EH (cell line): ENCODE data around the gene ABCC1.
"Not testable (repeated sequence)": the region's sequence is repeated elsewhere in the genome, so short reads cannot be mapped to it uniquely, and the experiment has no call there.

Experiments
- DNase-seq: peaks from one replicate; pipeline ENCODE4 v3.0.0-alpha.2; 2015; ENCODE audit warnings: low read depth

The ABCC1 gene

DNA sequence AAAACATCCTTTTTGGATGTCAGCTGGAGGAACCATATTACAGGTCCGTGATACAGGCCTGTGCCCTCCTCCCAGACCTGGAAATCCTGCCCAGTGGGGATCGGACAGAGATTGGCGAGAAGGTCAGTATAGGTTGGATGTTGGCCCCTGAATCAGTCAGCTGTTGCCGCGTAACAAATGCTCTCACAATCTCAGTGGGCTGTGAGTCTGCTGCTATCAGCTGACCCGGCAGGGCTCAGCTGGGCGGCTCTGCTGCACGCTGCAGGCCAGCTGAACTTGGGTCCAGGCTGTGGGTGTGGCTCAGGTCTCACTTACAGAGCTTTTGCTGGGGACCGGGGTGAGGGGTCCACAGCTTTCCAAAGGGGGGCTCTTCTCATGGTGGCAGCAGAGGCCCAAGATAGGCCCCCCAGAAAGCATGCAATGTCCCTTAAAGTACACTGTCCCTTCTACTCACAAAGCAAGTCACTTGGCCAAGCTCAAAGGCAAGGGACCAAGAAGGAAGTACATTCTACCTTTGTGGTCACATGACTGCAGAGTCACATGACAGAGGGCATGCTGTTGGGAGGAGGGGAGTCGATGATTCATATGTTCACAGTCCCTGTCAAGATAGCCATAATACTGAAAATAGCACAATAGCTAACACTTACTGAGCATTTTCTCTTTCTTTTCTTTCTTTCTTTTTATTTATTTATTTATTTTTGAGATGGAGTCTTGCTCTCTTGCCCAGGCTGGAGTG is 134.2 kb downstream of the ABCC1 start:
- DNase-seq, result peak; percentile 31

- DNase-seq, result no peak
Observed at GRCh38 chr16:16084874-16085273, 135.5 kb downstream of the ABCC1 start.

GRCh38 chr16:16086653-16087446 is 137.4 kb downstream of the ABCC1 start:
- no peak for DNase-seq

DNA sequence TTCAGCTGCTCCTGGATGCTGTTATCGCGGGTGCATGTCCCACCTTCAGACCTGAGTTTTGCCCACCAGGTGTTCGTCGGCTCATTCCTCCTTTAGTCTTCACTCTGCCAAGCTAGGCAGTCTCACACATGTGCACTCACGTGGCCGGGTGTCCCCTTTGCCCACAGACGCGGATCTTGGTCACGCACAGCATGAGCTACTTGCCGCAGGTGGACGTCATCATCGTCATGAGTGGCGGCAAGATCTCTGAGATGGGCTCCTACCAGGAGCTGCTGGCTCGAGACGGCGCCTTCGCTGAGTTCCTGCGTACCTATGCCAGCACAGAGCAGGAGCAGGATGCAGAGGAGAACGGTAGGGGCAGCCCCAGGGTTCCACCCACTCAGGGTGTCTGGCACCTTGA is 140.8 kb downstream of the ABCC1 start:
- DNase-seq, result no peak

DNA sequence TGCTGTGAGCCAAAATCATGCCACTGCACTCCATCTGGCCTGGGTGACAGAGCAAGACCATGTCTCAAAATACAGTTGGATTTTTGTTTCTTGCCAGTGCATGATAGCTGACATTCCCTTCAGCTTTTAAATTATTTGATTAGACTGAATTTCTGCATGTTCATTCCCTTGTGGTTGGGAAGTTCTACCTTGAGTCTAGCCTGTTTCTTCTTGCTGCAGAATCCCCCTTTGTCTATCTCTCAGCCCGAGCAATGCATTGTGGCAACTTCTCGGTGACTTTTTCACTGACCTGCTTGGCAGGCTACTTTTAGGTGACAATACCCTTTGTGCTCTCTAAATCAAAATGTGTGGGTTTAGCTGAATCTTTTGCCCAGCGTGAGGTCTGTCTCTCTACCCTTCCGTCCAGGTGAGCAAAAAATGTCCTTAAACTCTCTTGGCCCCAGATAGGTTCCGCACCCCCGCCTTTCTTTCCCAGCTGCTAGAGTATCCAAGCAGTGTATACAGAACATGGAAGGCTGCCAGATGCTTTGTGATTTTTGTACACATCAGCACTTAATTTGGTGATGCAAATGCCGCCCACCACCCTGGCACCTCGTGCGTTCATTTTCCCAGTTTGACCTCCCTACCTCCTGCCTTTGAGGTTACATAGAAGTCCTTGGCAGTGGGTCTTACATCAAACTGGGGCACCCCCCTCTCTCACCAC is 143.7 kb downstream of the ABCC1 start:
- DNase-seq, result peak; percentile 15

DNA sequence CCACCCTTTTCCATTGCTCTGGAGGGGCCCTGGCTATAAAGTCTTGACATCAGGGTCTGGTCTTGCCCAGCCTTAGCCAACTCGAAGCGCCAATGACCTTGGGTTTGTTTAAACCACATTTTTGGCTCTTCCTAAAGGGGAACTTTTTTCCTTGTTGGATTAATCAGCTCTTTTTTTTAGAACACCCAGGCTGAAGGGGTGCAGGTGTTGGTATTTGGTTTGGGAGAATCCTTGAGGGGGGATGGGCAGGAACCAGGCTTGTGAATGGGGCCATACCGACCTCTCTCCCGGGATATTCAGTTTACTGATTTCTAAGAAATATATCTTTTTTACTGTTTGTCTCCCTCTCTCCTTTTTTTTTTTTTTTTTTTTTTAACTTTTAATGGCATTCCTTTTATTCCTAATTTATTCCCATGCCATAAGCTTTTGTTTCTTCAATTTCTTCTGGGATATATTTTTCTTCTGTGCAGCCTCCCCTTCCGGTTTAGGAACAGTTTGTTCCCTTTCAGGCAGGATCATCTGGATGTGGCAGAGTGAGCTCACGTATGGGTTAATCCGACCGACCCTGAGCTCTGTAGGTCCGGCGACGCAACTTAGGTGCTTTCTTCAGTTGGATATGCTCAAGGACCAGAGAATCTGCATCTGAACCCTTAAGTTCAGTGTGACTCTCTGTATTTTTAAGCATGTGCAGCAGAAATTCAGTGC is 144.4 kb downstream of the ABCC1 start:
- no peak for DNase-seq

DNA sequence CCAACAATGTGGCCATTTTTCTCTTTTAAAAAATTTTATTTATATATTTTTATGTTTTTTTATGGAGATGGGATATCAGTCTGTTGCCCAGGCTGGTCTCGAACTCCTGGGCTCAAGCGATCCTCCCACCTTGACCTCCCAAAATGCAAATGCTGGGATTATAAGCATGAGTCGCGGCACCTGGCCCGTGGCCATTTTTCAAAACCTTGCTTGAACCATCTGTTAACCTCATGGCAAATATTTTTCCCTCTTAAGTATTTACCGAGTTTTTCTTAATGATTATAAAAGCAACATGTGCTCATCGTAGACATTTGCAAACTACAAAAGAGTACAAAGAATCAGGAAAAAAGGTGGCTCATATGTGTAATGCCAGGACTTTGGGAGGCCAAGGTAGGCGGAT is 146.2 kb downstream of the ABCC1 start:
- DNase-seq, result peak; percentile 51

DNA sequence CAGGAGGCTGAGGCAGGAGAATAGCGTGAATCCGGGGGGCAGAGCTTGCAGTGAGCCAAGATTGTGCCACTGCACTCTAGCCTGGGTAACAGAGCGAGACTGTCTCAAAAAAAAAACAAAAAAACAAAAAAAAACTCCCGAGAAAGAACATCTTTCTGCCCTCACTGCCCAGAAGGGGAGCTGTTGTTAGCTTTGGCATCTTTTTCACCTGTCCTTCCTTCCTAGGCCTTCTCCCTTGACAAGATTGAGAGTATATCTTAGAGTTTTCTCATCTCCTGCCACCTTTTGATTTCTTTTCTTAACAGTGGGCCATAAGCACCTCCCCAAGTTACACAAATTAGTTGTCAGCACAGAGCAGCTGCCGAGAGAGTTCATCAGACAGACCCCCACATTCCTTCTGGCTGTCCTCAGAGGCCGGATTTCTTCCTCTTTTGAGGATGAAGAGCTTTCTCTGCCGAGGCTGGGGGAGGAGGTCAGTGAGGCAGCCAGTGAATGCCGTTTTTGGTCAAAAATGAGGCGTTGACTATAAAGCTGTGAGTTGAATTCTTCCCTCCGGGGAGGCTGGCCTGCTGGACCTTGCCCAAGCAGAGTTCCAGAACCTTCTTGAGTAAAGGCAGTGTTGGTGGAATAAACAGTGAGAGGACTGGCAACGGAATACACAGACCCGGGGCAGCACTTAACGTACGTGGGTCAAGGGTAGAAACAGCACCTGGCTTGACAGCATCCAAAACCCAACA is 146.9 kb downstream of the ABCC1 start:
- DNase-seq, result peak; percentile 95

DNA sequence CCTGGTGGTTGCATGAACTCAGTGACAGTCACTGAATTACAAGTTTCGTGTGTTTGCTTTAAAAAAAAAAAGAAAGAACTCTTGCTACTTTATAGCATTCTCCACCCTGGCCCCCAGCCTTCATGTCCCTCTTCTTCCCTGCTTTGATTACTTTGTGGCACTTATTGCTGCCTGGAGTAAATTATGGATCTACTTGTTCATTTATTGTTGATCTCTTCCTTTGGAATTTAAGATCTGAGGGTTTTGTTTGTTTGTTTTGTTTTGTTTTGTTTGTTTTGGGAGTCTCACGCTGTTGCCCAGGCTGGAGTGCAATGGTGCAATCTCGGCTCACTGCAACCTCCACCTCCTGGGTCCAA is 147.4 kb downstream of the ABCC1 start:
- no peak for DNase-seq

DNA sequence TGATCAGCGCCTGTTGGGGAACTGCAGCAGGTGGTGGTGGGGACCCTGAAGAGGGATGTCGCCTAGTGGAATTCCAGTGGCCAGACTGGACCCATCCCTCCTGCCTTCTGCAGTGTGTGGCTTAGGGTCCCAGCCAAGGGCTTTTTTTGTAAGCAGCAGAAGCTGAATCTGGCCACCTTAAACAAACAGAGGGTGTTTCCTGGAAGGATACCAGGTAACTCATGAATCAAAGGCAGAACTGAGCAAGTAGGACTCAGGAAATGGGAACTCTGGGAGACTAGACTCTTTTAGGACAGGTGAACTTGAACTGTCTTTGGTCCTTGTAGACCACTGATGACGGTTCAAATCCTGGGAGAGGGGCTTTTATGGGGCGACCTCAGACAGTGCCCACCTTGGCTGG is 149.9 kb downstream of the ABCC1 start:
- no peak for DNase-seq

GRCh38 chr16:16100631-16101030 is 151.2 kb downstream of the ABCC1 start:
- no peak for DNase-seq

DNA sequence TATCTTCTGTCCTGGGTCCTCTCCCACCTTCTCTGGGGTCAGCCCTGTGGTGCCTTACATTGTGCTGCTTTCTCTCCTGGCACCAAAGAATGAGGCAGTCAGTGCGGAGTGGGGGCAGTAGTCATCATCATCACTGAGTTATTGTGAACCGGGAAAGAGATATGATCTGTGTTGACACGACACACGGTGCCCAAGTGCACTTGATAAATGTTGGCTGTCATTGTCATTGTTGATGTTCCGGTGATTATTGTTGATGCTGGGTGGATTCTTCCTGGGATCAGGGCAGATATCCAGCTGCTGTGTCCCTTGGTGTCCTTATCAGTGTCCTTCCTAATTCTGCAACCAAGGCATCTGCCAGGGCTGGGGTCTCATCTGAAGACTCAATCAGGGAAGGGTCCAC is 152.2 kb downstream of the ABCC1 start:
- DNase-seq, result no peak

- no peak for DNase-seq
Observed at GRCh38 chr16:16102738-16103137, 153.3 kb downstream of the ABCC1 start.

GRCh38 chr16:16104132-16104803 is 154.9 kb downstream of the ABCC1 start:
- DNase-seq, result not testable (repeated sequence)

DNA sequence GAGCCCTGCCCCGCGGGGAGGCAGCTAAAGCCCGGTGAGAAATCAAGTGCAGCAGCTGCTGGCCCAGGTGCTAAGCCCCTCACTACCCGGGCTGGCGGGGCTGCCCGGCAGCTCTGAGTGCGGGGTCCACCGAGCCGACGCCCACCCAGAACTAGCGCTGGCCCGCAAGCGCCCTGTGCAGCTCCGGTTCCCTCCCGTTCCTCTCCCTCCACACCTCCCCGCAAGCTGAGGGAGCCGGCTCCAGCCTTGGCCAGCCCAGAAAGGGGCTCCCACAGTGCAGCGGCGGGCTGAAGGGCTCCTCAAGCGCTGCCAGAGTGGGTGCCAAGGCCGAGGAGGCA is 155.4 kb downstream of the ABCC1 start:
- not testable (repeated sequence) for DNase-seq

DNA sequence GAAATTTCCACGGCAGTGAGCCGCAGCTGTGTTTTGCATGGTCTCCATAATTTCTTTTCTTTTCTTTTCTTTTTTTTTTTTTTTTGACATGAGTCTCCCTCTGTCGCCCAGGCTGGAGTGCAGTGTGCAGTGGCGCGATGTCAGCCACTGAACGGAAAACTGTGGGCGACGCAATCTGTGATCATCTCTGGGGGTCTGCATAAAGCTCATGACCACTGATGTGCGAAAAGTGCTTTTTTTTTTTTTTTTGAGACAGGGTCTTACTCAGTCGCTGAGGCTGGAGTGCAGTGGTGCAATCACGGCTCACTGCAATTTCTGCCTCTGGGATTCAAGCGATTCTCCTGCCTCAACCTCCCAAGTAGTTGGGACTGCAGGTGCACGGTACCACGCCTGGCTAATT is 156.2 kb downstream of the ABCC1 start:
- no peak for DNase-seq

DNA sequence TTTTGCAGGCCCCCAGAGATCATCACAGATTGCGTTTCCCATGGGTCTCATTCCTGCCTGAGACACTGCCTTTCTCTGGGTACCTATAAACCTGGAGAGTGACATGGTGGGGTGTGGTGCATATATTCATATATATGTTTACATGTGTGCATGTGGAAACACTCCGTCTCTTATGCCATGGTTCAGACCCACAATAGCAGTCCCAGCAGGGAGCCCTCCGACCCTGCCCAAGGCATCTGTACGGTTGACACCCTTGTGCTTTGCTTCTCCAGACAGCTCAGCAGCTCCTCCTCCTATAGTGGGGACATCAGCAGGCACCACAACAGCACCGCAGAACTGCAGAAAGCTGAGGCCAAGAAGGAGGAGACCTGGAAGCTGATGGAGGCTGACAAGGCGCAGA is 157.1 kb downstream of the ABCC1 start:
- DNase-seq, result no peak

DNA sequence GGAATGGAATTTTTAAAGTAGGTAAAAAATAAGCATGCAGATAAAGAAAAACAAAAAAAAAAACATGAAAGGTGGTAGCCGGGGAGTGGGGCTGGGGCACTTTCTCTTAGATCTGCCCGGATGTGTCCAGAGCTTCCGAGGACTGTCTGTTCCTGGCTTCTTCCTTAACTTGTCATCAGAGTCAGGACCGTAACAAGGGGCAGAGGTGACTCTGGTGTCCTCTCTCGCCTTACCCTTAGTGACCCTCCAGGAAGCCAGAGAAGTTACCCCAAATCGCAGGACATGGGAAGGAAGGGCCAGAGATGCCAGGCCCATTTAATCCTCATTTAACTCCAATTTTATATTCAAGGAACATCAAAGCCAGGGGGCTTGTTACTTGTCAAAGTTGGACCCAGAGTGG is 158.4 kb downstream of the ABCC1 start:
- DNase-seq, result no peak

GRCh38 chr16:16108759-16109158 is 159.3 kb downstream of the ABCC1 start:
- no peak for DNase-seq

DNA sequence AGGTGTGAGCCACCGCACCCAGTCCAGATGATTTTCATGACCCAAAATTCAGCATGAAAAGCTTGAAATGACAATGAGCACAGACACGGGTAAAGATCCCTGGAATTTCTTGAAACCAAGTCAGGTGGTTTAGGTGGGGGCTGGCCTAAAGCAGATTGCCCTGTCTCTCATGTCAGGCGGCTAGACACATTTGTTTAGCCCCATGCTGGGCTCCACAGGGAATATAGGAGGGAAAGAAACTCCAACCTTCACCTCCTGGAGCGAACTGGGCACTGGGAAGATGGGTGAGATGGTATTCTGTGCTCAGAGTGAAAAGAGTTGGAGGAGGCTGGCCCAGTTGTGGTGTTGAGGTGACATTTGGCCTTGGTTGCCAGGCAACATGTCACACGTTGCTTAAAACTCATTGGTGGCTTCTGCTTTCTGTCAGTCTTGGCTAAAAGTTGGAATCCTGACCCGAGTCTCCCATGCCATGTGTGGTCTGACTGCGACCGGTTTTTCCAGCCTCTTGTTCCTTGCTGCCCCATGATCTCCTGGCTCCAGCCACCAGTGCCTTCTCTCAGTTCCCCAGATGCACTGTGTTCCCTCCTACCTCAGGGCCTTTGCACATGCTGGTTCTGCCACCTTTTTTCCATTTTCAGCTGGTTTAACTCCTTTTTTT is 160.2 kb downstream of the ABCC1 start:
- DNase-seq, result no peak

DNA sequence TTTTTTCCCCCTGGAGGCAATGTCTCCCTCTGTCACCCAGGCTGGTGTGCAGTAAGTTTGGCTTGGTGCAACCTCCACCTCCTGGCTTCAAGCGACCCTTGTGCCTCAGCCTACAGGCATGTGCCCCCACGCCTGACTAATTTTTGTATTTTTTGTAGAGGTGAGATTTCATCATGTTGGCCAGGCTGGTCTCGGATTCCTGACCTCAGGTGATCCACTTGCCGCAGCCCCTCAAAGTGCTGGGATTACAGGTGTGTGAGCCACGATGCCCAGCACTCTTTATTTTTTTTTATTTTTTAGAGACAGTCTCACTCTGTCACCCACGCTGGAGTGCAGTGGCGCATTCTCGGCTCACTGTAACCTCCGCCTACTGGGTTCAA is 160.7 kb downstream of the ABCC1 start:
- no peak for DNase-seq
